ENCODE results near the gene FAM107A.

FAM107A gene

DNA sequence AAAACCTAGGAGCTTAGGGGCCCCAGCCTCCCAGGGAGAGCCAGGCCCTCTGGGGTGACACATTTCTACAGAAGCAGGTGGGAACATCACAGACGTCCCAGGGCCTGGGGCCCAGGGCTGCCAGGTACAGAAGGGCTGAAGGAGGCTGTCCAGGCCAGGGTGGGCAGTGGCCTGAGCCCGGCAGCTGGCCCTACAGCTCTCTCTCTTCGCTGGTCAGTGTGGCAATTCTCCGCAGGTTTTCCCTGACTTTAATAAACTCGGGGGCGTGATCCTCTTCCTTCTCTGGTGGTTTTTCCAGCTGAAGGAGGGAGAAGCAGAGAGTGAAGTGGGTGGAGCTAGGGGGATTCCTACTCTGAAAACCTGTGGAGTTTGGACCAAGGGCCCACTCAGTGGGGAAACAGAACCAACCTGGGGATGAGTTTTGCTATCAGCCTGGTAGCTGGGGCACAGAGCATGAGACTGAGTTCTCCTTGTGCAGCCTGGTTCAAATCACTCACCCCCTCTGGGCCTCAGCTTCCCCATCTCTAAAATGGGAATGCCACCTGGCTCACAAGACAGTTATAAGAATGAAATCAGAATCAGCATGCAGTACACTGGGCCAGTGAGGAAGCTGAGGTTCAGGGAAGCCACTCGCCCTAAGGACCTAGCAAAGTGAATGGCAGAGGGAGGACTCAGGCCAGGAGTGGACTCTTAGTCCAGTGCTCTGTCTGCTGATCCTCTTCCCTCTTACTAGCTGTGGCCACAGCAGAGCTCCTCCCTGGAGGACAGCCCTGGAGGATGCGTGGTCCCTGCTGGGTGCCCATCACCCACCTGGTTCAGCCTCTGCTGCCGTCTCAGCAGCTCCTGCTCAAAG lies 10.6 kb downstream of the FAM107A start:
- no peak for DNase-seq

GRCh38 chr3:58565621-58566397 lies 11.4 kb downstream of the FAM107A start:
- no peak for DNase-seq

GRCh38 chr3:58564456-58565160 lies 12.6 kb downstream of the FAM107A start:
- no peak for DNase-seq

- no peak for DNase-seq
These were observed 13.1 kb downstream of the FAM107A start for GRCh38 chr3:58564054-58564453.

- no peak for DNase-seq
These were observed 13.7 kb downstream of the FAM107A start for GRCh38 chr3:58563386-58564035.

- no peak for DNase-seq
These were observed 14.7 kb downstream of the FAM107A start for GRCh38 chr3:58562498-58562897.

- no peak for DNase-seq
These were observed 16.4 kb downstream of the FAM107A start for GRCh38 chr3:58560771-58561311.

DNA sequence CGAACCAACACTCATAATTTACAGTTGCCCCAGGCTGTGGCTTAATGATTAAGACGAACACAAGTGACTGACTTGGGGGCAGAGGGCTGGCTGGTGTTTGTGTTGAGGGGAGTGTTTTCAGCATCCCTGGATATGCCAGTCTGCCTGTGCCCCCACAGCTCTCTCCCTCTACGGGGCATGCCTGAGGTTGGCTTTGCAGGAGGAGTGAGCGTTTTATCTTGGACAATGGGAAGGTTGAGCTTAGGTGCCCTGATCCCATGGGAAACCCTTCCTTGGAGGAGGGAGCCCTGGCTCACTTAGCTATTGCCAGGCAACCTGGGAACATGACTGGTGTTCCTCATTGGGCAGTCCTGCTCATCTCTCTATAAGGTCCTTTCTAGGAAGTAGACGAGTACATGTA lies 17.6 kb downstream of the FAM107A start:
- no peak for DNase-seq

- no peak for DNase-seq
These were observed 19.7 kb downstream of the FAM107A start for GRCh38 chr3:58557491-58557890.

- no peak for DNase-seq
These were observed 20.4 kb downstream of the FAM107A start for GRCh38 chr3:58556761-58557221.

DNA sequence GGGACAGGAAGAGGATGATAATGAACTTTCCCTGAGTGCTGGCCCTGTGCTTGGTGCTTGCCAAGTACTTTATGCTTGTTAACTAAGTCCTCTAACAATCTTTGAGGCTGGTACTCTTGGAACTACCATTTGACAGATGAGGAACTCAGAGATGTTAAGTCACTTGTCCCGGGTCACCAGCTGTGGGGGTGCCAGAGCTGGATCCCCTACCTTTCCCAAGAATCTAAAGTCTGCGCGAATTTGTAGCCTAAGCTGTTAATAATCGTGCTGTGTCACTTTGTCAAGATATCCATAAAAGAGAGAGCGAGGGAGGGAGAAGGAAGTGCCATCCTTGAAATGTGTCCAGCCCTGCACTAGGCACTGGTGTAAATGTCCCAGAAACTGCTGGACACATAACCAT lies 21.2 kb downstream of the FAM107A start:
- no peak for DNase-seq

DNA sequence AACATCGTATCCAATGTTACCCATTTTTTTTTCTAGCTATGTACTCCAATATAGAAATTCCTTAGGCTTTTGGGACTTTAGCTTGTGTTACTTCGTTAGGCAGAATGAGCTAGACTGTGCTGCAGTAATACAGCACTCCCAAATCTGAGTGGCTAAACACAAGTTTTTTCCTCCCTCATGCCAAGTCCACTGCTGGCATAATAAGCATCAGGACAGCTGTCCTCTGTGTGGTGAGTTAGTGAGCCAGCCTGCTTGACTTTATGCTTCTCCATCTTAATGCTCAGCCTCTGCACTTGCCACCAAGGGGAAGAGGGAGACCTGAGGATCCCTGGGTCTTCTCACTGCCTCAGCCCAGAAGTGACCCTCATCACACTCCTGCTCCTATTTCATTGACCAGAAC lies 22.0 kb downstream of the FAM107A start:
- no peak for DNase-seq

DNA sequence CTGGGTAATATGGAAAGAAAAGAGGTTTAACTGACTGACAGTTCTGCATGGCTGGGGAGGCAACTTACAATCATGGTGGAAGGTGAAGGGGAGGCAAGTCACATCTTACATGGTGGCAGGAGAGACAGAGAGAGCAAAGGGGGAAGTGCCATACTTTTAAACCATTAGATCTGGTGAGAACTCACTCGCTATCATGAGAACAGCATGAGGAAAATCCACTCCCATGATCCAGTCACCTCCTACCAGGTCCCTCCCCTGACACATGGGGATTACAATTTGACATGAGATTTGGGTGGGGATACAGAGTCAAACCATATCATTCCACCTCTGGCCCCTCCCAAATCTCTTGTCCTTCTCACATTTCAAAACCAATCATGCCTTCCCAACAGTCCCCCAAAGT lies 24.2 kb downstream of the FAM107A start:
- no peak for DNase-seq

- no peak for DNase-seq
These were observed 25.5 kb downstream of the FAM107A start for GRCh38 chr3:58551636-58552180.

DNA sequence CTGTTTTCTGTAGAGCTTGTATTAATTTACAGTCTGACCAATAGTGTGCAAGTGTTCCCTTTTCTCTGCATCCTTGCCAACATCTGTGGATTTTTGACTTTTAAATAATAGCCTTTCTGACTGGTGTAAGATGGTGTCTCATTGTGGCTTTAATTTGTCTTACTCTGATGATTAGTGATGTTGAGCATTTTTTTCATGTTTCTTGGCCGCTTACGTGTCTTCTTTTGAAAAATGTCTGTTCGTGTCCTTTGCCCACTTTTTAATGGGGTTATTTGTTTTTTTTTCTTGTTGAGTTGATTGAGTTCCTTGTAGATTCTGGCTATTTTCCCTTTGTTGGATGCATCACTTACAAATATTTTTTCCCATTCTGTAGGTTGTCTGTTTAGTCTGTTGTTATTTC lies 32.6 kb downstream of the FAM107A start:
- no peak for DNase-seq

GRCh38 chr3:58540176-58540858 lies 36.9 kb downstream of the FAM107A start:
- DNase-seq, result no peak

- no peak for DNase-seq
These were observed 37.6 kb downstream of the FAM107A start for GRCh38 chr3:58539626-58540025.

DNA sequence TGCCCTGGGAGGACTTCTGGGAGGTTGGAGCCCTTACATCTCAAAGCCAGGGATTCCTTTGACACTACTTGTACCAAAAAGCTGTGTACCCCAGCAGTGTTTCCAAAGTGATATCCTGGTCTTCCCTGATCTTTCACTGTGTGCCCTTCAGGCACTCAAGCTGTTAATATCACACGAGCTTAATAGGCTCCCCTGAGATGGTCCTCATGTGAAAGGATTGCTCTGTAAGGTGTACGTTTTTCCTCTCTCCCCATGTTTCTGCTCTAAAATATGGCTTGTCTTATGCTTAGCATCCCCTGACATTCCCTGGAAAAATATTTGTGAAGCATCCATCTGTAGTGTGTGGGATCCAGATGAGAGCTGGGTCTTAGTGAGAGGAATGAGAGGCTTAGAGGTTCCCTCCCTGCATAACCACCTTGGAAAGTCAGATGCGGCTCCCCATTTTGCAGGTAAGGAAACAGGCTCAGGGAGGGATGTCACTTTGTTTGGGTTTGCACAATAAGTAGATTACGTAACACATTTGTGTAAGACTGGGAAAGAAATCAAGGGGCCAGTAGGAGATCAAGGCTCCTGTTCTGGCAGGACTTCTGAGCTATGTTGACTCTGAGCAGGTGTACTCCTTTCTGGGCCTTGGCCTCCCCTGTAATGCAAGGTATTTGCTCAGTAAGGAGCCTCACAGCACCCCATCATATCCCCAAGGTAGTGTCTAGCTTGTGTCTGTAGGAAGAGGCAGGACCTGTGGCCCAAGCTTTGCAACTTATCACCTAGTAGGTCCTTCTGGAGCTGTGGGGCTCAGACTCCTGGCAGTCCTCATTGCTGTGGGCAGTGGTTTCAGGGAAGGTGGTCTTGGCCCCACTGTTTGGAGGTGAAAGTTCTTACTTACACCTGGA lies 39.5 kb downstream of the FAM107A start:
- DNase-seq, result no peak

DNA sequence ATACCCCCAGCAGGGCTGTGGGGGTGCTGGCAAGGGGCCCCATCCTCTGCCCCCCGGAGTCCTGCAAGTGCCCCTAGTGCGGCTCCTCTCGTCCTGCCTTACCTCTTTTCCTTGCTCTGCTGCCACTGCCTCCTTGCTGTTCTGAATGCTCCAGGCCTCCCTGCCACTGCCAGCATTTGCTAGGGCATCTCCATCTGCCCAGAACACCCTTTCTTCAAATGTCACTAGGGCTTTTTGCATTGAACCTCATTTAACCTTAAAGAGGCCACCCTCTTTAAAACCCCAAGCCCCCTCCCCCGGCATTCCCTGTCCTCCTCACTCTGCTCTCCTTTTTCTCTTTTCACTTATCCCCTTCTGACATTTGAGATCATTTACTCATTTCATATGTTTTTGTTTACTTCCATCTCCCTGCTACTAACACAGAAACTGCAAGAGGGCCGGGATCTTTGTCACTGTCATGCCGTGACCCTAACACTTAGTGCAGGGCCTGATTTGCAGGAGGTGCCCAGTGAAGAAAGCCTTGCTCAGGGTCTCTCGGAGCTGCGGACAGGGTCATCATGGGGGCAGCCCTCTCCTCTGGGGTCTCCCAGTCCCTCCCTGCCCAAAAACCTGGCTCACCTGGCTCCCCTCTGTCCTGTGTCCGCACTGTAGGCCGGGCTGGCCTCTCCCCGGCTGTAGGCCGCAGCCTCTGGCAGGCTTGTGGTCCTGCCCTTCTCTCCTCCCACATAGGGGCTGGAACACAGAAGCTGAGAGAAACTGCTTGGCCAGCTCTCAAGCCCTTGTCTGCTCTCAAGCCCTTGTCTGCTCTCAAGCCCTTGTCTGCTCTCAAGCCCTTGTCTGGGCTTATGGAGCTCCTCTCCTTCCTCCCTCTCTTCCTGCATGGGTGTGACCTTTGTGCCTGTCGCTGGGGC lies 40.4 kb downstream of the FAM107A start, which contains the start of gene ACOX2:
ACOX2 (minus strand) TSS at position 690 of the 911 bp plus-strand sequence. CDS start 2,084 bp downstream, outside the sequence.
- no peak for DNase-seq

Data from activated gamma-delta T cell (primary cell).